IPS-18a (cell line): ENCODE measurements around the gene ATG4D.
A peak's percentile ranks its signal among the peaks of the same experiment; 100 is the strongest.
"Not testable (repeated sequence)": the region's sequence is repeated elsewhere in the genome, so short reads cannot be mapped to it uniquely, and the experiment has no call there.

ENCODE experiments used
- H3K27ac ChIP-seq: one replicate; pipeline ENCODE4 v1.5.1; 2013; ENCODE audit warnings: low read length
- H3K27me3 ChIP-seq: one replicate; pipeline ENCODE4 v1.6.1; 2013; ENCODE audit warnings: mild to moderate bottlenecking, low read length; ENCODE audit not compliant: control insufficient read depth, insufficient read depth
- H3K36me3 ChIP-seq: one replicate; pipeline ENCODE4 v1.6.1; 2013; ENCODE audit warnings: low read depth, low read length; ENCODE audit not compliant: control insufficient read depth
- H3K4me1 ChIP-seq: one replicate; pipeline ENCODE4 v1.6.1; 2013; ENCODE audit warnings: low read depth, low read length; ENCODE audit not compliant: control insufficient read depth
- H3K4me3 ChIP-seq: one replicate; pipeline ENCODE4 v1.5.1; 2013; ENCODE audit warnings: low read length
- H3K9ac ChIP-seq: one replicate; pipeline ENCODE4 v1.6.1; 2013; ENCODE audit warnings: mild to moderate bottlenecking, low read length, moderate library complexity
- H3K9me3 ChIP-seq: one replicate; pipeline ENCODE4 v1.6.1; 2013; ENCODE audit warnings: low read depth, low read length; ENCODE audit not compliant: control insufficient read depth

Gene ATG4D

GRCh38 chr19:10544242-10544752 is 593 bp downstream of the ATG4D start:
- H3K27me3 ChIP-seq, result no peaks in the 10 kb centered on the region
- no peak overlapping the region for H3K27ac ChIP-seq
- no peaks in the 10 kb centered on the region for H3K9me3 ChIP-seq
- peaks cover 13% of the 10 kb centered on the region for H3K36me3 ChIP-seq
- H3K4me1 ChIP-seq, result no peaks in the 10 kb centered on the region
- peak overlapping the region; percentile 67 for H3K9ac ChIP-seq
- H3K4me3 ChIP-seq, result peak overlapping the region; percentile 78

GRCh38 chr19:10544753-10545251 is 1.1 kb downstream of the ATG4D start:
- H3K27ac ChIP-seq, result no peak overlapping the region
- H3K9ac ChIP-seq, result no peak overlapping the region
- no peaks in the 10 kb centered on the region for H3K9me3 ChIP-seq
- H3K36me3 ChIP-seq, result peaks cover 13% of the 10 kb centered on the region
- no peaks in the 10 kb centered on the region for H3K4me1 ChIP-seq
- peak overlapping the region; percentile 78 for H3K4me3 ChIP-seq
- H3K27me3 ChIP-seq, result no peaks in the 10 kb centered on the region

GRCh38 chr19:10546817-10547216 is 3.1 kb downstream of the ATG4D start:
- H3K27me3 ChIP-seq, result no peaks in the 10 kb centered on the region
- peaks cover 17% of the 10 kb centered on the region for H3K36me3 ChIP-seq
- no peak overlapping the region for H3K27ac ChIP-seq
- H3K9ac ChIP-seq, result no peak overlapping the region
- no peaks in the 10 kb centered on the region for H3K9me3 ChIP-seq
- H3K4me1 ChIP-seq, result no peaks in the 10 kb centered on the region
- no peak overlapping the region for H3K4me3 ChIP-seq

- Histone ChIP-seq H3K27ac (no peak overlapping the region), H3K4me1 (no peaks in the 10 kb centered on the region), H3K4me3 (no peak overlapping the region), H3K36me3 (peaks cover 33% of the 10 kb centered on the region), H3K9me3 (no peaks in the 10 kb centered on the region), H3K9ac (no peak overlapping the region), H3K27me3 (no peaks in the 10 kb centered on the region)
Observed at GRCh38 chr19:10548746-10549276, 5.1 kb downstream of the ATG4D start.

GRCh38 chr19:10549733-10550132 is 6.0 kb downstream of the ATG4D start:
- H3K36me3 ChIP-seq, result peaks cover 40% of the 10 kb centered on the region
- no peaks in the 10 kb centered on the region for H3K9me3 ChIP-seq
- no peak overlapping the region for H3K27ac ChIP-seq
- no peaks in the 10 kb centered on the region for H3K4me1 ChIP-seq
- H3K27me3 ChIP-seq, result no peaks in the 10 kb centered on the region
- no peak overlapping the region for H3K9ac ChIP-seq
- no peak overlapping the region for H3K4me3 ChIP-seq

GRCh38 chr19:10550336-10550735 is 6.6 kb downstream of the ATG4D start:
- no peaks in the 10 kb centered on the region for H3K4me1 ChIP-seq
- H3K9ac ChIP-seq, result no peak overlapping the region
- no peaks in the 10 kb centered on the region for H3K27me3 ChIP-seq
- no peak overlapping the region for H3K27ac ChIP-seq
- H3K9me3 ChIP-seq, result no peaks in the 10 kb centered on the region
- H3K36me3 ChIP-seq, result peaks cover 46% of the 10 kb centered on the region
- H3K4me3 ChIP-seq, result no peak overlapping the region

- H3K27me3 ChIP-seq, H3K9ac ChIP-seq, H3K9me3 ChIP-seq, H3K4me3 ChIP-seq, H3K4me1 ChIP-seq, H3K27ac ChIP-seq: not testable (repeated sequence)
- peaks cover 52% of the 10 kb centered on the region for H3K36me3 ChIP-seq
Observed at GRCh38 chr19:10551006-10551405, 7.3 kb downstream of the ATG4D start.

GRCh38 chr19:10551698-10552301 is 8.1 kb downstream of the ATG4D start:
- no peaks in the 10 kb centered on the region for H3K4me1 ChIP-seq
- peaks cover 54% of the 10 kb centered on the region for H3K36me3 ChIP-seq
- H3K9ac ChIP-seq, result no peak overlapping the region
- no peak overlapping the region for H3K27ac ChIP-seq
- no peak overlapping the region for H3K4me3 ChIP-seq
- no peaks in the 10 kb centered on the region for H3K9me3 ChIP-seq
- H3K27me3 ChIP-seq, result no peaks in the 10 kb centered on the region

- Histone ChIP-seq H3K27me3 (no peaks in the 10 kb centered on the region), H3K9ac (no peak overlapping the region), H3K36me3 (peaks cover 54% of the 10 kb centered on the region), H3K9me3 (no peaks in the 10 kb centered on the region), H3K4me3 (no peak overlapping the region), H3K27ac (no peak overlapping the region), H3K4me1 (no peaks in the 10 kb centered on the region)
Observed at GRCh38 chr19:10552510-10553053, 8.9 kb downstream of the ATG4D start.

GRCh38 chr19:10553087-10553667 is 9.5 kb downstream of the ATG4D start:
- H3K27ac ChIP-seq, result no peak overlapping the region
- H3K4me1 ChIP-seq, result no peaks in the 10 kb centered on the region
- no peak overlapping the region for H3K4me3 ChIP-seq
- peaks cover 60% of the 10 kb centered on the region for H3K36me3 ChIP-seq
- H3K27me3 ChIP-seq, result no peaks in the 10 kb centered on the region
- H3K9ac ChIP-seq, result no peak overlapping the region
- H3K9me3 ChIP-seq, result no peaks in the 10 kb centered on the region

GRCh38 chr19:10553943-10554381 is 10.3 kb downstream of the ATG4D start:
- Histone ChIP-seq H3K9ac (no peak overlapping the region), H3K36me3 (peaks cover 59% of the 10 kb centered on the region), H3K4me3 (no peak overlapping the region), H3K4me1 (no peaks in the 10 kb centered on the region), H3K27me3 (no peaks in the 10 kb centered on the region), H3K27ac (no peak overlapping the region), H3K9me3 (no peaks in the 10 kb centered on the region)
